HG02970 (cell line): ENCODE data around the gene P2RX2.

Source experiments
- ATAC-seq: cut with Tn5 transposase; IDR thresholded peaks from one replicate; pipeline ENCODE4 v1.9.1; 2021; ENCODE audit warnings: mild to moderate bottlenecking, moderate library complexity, moderate number of reproducible peaks; ENCODE audit not compliant: unreplicated experiment, low FRiP score

The P2RX2 gene

GRCh38 chr12:132617135-132617701 lies 1.4 kb upstream of the P2RX2 start:
- ATAC-seq: no peak

DNA sequence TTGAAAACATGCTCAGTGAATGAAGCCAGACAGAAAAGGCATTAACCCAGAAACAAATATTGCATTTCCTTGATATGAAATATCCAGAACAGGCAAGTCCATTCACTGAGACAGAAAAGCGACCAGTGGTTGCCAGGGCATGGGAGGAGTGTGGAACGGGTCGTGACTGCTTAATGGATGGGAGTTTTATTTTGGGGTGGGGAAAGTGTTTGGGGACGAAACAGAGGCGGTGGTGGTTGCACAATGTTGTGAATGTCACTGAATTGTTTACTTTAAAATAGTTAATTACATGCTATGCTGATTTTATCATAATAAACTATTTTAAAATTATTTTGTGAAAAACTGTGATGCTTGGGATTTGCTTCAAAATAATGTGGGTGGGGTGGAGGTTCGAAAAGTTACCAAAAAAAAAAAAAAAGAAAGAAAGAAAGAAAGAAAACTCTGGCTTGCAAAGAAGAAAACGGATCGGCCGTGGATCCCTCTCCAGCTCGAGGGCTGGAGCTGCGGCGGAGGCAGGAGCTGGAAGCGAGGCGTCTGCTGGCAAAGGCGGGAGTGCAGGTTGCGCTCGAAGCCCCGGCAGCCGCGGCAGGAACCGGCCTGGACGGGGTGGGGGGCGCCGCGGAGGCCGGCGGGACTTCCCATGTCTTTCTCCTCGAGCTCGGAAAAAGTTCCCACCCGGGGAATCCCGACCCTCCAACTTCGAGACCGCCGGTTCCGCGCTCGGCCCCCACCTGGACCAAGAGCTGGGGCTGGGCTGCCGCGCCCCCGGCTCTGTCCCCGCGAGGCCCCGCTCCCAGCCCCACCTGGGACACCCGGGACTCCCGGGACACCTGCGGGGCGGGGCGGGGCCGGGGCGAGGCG lies 524 bp upstream of the P2RX2 start:
- no peak for ATAC-seq

DNA sequence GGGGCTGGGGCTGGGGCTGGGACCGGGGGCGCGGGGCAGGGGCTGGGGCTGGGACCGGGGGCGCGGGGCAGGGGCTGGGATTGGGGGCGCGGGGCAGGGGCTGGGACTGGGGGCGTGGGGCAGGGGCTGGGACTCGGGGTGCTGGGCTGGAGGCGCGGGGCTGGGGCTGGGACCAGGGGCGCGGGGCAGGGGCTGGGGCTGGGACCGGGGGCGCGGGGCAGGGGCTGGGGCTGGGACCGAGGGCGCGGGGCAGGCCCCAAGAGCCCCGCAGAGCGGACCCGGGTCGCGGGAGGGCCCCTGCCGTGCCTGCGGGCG lies 452 bp downstream of the P2RX2 start:
- no peak for ATAC-seq

GRCh38 chr12:132619386-132620112 lies 973 bp downstream of the P2RX2 start:
- ATAC-seq: no peak

DNA sequence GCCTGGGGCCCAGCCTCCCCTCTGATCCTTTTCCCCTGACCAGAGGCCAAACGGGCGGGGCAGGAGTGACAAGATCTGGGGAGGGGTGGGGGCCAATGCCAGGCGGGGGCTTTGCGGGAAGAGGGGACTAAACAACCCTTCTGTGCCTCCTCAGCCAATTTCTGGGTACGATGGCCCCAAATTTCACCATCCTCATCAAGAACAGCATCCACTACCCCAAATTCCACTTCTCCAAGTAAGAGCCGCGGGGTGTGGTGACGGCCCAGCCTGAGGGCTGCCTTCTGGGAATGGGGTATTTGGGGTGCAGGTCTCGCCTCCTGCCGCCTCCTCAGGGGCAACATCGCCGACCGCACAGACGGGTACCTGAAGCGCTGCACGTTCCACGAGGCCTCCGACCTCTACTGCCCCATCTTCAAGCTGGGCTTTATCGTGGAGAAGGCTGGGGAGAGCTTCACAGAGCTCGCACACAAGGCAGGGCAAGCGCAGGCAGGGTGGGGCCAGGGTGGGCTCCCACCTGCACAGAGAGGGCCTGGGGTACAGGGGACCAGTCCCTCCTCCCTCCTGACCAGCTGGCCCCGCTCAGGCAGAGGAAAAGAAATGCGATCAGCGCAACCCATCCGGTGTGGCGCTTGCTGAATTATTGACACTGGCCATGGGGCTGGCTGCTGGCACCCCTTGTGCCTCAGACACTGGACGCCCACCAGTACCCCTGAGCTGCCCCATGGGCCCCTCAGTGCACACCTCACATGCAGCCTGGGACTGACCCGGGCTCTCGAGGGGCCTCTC lies 1.7 kb downstream of the P2RX2 start:
- ATAC-seq: no peak

GRCh38 chr12:132620899-132621656 lies 2.5 kb downstream of the P2RX2 start:
- ATAC-seq: no peak

- no peak for ATAC-seq
These were observed 3.3 kb downstream of the P2RX2 start for GRCh38 chr12:132621657-132622435.

DNA sequence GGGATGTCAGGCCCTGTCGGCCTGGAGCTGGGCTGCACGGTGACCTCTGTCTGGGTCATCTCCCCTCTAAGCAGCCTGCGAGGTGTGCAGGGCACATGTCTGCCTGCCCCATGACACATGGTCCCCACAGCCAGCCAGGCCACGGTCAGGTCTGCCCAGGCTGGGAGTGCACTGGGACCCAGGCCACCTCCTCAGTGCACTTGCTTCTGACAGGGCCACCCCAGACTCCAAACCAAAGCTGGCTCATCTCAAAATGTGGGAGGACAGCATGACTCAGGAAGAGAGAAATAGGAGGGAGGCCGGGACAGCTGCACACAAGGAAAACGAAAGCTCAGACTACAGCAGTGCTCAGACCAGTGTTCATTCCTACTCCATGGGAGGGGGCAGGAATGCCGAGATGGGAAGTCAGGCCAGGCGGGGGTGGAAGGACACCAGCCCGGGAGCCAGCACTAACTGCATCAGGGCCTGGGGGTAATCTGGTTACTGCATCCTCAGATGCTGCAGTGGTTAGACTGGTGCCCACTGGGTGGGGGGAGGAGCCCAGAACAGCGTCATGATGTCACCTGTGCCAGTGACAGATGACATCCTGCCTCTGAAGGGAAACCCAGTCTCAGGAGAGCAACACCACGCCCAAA lies 4.0 kb downstream of the P2RX2 start:
- no peak for ATAC-seq

- no peak for ATAC-seq
These were observed 4.7 kb downstream of the P2RX2 start for GRCh38 chr12:132623072-132623869.

DNA sequence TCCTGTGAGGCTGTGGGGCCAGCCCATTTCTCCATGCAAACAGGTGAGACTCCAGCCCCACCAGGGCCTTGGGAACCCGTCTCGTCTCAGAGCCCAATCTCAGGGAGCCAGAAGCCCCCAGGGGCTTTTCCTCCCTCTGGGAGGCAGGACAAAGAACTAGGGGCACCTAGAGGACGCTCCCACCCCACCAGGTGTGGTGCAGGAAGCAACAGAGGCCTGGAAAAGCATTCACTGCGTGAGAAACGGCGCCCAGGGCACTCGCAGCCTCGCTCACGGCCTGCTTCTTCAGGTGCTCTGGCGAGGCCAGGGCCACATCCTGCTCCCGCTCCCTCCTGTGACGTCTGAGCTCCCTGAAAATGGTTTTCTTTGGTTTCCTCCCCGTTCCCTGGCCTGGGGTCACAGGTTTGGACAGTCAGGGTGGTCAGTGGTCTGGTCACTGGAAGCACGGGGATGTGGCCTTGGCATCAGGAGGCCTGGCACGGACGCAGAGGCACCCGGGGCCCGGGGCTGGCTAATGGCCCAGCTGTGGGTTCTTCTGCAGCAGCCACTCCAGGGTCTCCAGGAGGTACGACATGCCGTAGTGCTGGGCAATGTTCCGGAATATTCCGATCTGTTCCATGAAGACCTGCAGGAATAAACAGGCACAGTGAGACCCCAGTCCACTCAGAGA lies 5.7 kb downstream of the P2RX2 start:
- no peak for ATAC-seq

DNA sequence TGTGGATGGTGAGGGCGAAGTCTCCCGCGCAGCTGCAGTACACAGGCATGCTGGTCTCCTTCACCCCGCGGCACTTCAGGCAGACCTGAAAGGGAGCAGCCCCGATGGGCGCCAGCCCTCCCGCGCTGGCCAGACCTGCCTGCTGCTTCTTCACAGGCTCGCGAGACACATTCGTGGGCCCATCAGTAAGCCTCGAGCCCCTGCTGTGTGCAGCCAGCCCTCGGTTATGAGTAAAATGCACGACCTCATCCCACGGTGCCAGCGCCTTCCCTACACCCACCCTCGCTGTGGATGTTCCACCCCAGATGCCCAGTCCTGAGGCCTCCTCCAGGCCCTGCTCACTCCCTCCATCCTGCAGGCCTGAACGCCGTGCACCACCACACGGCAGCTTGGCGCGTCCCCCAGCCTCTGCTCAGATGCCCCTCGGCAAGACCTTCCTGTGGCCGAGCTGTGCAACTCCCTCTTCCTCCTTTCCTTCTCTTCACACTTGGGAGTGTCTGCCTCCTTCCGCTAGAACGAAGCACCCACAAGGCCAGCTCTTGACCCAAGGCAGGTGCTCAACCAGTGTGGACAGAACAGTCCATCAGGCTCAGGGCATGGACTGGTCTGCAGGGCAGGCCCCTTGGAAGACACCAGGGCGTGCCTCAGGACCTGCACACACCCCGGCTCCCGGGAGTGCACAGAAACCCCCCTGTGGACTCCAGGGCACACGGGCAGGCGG lies 6.5 kb downstream of the P2RX2 start:
- ATAC-seq: no peak

GRCh38 chr12:132625731-132626430 lies 7.3 kb downstream of the P2RX2 start:
- ATAC-seq: no peak

DNA sequence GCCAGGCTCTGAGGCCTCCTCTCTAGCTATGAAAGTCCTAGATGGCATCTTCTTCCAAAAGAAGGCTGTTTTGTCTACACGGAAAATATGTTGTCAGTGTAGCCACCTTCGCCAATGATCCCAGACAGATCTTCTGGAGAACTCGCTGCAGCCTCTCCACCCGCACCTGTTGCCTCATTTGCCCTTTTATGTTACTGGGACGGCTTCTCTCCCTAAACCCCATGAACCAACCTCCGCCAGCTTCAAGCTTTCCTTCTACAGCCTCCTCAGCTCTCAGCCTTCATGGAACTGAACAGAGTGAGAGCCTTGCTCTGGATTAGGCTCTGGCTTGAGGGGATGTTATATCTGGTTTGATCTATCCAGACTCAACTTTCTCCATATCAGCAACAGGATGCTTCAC lies 10.8 kb downstream of the P2RX2 start:
- ATAC-seq: no peak

GRCh38 chr12:132630672-132631071 lies 12.1 kb downstream of the P2RX2 start:
- ATAC-seq: no peak

DNA sequence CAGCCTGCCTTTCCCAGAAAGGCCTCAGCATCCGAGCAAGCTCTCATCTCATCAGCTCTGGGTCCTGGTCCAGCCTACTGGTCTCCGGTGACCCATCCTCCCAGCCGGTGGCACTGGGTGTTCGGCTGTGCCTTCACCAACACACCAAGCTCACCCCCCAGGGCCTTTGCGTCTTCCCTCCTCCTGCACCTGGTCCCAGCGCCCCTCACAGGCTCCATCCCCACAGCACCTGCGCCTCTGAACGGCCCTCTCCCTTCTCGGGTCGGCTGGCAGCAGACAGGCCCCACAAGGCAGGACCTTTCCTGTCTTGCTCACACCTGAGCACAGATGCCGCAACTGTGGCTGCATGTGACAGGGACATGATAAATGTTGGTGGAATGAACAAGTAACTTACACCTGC lies 13.1 kb downstream of the P2RX2 start:
- ATAC-seq: no peak

- no peak for ATAC-seq
These were observed 14.1 kb downstream of the P2RX2 start for GRCh38 chr12:132632521-132633228.
